GM19099 (cell line): Measurements from ENCODE around the gene ESPL1.

ENCODE experiments used
- POLR2A ChIP-seq: IDR thresholded peaks from 3 replicates; pipeline ENCODE4 v1.6.1; 2011; ENCODE audit warnings: low read depth; ENCODE audit not compliant: insufficient read length; ENCODE audit errors: extremely low read depth

Gene ESPL1

DNA sequence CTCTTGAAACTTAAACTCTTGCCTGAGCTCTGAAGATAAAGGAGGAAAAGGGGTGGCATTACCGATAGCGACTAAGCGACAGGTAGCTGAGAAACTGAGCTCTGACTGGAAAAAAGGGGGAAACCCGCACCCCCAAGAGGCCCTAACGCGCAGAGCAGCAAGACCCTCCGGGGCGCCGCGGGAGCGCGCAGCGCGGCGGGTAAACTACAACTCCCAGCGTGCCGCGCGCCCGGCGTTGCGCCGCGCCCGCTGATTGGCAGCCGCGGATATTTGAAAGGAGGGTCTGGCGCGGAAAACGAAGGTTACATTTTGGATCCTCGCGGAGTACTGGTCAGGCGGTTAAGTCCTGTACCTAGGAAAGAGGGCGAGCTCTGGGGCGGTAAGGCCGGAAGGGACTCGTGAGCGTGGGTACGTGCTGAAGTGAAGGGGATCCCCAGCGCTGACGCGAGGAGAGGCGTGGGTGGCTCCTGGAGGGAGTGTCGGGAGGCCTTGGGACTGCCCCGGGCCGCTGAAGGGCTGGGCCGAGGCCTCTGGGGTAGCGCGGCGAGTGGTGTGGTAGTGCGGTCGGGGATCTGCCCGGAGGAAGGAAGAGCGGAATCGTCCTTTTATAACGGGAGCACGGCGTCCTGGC, at the start of gene ESPL1:
TSS of gene ESPL1 (plus strand) at position 301 of the 631 bp plus-strand sequence. CDS start 468 bp downstream, outside the sequence.
- TF ChIP-seq POLR2A, result peak; percentile 56

DNA sequence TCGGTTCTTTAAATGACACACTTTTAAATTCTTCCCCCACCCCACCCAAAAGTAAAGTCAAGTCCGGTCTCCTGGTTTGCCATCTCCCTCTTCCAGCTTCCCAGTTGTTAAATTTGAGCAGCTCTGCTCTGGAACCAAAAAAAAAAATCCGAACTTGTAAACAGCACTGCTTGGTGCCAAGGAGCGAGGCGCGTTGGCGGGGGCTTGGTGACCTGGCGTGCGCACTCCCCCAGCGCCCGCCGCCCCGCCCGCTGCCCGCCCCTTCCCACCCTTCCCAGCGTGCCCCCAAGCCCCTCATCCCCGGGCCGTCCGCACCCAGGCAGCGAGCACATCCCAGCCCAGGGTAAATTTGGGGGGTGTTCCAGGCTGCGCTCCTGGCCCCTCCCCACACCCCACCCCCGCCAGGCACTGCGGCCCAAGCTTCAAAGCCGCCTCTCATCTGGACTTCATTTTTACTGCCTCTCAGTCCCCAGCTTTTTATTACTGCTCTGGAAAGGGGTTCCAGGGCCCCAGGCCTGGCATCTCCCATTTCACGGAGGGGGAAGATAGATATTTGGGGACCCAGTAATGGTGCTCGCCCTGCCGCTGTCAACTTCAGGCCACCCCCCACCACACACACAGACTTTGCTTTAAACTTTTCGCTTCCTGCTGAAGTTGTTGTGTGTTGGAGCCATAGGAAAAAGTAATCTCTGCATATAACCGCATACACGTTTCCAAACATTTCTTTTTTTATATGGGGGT, 49.4 kb upstream of the ESPL1 start:
- no peak for TF ChIP-seq POLR2A

DNA sequence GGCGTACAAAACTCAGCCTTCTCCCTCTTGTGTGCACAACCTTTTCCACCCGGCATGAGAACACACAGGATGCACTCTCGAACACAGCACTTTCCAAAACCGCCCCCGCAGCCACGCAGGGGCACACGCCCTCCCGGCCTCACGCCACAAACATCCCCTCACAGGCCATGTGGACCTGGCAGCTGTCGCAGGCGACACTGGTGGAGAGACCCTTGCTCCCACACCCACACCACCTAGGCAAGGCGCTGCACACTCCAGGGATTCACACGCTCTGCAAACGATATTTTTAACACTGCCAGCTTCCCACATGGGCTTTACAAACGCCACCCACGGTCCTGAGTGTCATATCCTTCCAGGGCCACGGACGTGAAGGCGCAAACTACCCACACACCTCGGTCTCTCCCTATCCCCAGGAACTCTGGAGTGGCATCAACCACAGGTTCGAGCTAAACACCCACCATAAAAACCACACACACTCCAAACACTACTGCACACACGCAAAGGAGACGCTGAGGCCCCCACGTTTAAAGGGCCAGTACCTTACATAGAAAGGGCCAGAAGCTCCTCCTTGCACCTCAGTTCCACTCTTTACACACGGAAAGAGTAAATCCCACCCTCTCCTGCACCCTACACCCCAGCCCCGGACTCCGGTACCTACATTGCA, 48.7 kb upstream of the ESPL1 start:
- no peak for TF ChIP-seq POLR2A

DNA sequence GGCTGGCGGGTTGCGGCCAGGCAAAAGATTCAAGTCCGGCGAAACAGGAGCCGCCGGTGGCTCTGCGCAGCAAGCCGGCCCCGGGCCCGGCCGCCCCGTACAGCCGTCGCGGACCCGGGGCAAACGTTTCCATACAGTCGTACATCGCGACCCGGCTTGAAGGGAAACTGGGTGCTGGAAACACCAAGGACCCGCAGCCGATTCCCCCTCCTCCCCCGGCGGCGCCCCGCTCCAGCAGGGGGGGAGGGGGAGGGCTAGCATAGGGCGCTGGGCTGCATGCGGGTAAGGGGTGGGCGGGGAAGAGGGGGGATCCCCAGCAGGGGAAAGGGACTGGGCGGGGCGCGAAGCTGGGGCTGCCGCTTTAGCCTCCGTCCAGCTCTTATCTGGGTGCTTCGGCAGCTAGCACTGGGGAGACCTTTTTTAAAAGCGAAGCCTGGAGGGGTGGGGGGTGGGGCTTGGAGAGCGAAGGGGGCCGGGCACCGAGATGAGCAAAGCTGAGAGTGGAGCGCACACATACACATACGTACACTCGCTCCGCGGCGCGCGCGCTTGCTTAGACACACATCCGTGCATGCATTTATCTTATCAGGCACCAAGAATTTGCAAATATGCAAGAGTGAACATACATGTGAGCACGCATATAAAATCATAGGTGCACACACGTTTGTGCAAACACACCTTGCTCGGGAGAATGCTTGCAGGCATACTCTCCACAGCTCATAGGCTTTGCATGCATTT, 48.0 kb upstream of the ESPL1 start:
- TF ChIP-seq POLR2A, result no peak

DNA sequence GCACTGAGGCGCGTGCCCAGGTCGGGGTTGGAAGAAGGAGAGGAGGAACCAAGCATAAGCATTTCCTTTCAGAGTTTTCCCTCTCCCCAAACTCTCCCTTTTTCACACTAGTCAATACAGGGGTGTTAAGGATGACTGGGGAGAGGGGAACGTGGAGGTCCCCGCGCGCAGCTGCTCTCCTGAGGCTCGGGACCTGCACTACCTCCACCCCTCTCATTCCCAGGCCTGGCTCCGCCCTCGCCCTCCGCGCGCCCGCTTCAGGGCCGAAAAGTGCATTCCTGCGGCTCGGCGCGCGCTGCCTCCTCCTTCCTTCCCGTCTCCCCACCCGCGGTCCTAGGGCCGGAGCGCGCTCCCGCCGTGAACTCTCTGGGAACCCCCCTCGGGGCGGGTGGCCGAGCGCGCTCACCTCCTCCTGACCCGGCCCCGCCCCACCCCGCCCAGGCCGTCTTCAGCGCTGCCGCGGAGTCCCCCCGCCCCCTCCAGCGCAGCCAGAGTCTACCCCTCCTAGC, 47.4 kb upstream of the ESPL1 start:
- no peak for TF ChIP-seq POLR2A

DNA sequence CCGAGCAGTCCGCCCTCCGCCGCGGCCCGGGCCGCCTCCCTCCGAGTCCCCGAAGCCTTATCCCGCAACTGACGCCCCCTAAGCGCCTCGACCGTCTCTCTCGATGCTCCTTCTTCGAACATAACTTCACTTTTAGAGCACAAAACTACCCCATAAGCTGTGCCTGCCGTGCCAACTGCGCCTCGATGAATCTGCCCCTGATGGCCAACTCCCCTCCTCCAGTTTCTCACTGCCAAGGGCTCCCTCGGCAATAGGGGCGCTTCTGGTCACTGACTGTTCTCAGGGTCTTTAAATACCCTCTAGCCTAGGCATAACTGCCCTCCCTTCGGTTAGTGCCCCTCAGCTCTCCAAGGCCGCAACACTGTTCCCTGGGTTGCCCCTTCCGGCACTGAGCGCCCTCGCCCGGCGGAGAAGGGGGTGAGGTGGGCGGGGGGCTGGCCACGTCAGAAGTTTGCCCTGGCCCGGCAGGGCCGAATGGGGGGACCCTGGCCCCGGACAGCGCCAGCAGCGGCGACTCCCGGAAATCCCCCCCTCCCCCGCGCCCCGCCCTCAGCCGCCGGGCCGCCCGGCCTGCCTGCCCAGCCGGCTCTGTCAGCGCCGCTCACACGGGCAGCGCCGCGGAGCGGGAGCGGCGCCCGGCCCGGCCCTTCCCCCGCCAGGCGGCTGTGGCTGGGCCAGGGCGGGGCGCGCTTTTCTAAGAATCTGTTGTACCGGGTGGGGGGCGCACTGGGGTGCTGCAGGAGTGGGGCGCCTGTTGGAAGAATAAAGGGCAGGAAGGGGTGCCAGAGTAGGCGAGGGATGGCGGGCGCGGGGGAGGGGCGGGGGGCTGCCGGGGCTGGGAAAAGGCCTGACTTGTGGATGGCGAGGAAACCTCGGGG, 46.7 kb upstream of the ESPL1 start:
- TF ChIP-seq POLR2A, result peak; percentile 51

DNA sequence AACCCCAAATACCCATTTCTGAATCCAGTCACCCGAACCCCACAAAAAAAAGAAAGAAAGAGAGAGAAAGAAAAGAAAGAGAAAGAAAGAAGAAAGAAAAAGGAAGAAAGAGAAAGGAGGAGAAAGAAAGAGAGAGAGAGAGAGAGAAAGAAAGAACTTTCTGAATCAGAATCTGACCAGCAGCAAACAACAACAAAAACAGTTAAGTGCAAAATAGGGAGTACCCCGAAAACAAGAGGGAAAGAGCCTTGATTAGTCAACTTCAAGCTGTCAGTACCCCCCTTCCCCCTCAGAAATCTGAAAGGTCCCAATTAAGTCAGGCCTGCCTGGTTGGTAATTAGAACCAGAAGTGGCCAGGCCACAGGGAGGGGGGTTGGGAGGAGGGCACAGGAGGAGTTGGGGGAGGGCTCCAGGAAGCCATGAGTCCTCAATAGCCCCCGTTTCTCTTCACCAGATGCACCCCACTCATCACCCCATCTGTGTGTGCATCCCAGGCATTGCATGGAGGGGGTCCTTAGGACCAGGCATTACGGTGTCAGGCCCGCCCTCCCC, 45.9 kb upstream of the ESPL1 start:
- no peak for TF ChIP-seq POLR2A

DNA sequence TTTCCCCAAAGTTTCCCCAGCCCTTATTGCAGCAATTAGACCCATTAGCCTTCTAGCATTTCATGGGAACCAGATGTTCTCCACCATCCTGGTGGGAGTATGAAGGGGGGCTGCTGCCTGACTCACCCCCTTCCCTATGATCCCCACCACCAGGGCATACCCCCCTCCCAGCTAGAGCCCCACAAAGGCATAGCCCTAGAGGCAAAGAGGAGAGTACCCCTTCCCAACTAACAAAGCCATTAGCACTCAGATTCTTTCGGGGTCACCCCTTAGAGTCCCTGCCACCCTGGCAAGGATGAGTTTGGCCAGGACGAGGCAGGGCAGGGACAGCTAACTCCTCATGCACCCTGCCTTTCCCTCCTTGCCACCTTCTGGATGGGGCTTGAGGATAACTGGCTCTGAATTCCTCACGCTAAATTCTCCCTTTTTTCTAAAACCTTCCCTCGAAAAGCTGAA, 45.3 kb upstream of the ESPL1 start:
- no peak for TF ChIP-seq POLR2A

DNA sequence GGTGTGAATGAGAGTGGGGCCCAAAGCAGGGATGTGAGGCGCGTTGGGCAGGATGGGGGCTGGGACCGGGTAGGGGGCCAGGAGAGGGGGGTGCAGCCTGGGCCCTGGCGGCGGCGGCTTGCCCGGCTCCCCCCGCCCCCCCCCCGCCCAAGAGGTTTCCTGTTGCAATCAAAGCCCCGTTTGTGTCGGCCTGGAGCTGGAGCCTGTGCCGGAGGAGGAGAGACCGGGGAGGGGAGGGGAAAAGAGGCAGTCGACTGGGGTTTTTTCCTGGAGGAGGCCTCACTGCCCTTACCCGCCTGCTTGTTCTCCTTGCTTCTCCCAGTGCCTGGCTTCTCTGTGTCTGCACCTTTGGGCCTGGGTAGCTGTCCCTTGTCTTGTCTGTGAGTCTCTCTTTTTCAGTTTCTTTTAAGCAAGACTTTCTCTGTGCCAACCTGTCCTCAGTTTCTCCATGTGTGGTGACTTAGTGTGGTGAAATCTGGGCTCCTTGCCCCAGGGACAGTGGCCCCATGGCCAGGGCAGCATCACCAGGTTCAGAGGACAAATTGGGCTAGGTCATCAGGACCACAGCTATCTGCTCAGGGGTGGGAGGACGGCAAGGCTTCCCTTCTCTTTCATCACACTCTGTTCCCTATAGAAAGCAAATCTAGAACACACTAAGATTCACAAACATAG, 44.6 kb upstream of the ESPL1 start:
- TF ChIP-seq POLR2A, result no peak

DNA sequence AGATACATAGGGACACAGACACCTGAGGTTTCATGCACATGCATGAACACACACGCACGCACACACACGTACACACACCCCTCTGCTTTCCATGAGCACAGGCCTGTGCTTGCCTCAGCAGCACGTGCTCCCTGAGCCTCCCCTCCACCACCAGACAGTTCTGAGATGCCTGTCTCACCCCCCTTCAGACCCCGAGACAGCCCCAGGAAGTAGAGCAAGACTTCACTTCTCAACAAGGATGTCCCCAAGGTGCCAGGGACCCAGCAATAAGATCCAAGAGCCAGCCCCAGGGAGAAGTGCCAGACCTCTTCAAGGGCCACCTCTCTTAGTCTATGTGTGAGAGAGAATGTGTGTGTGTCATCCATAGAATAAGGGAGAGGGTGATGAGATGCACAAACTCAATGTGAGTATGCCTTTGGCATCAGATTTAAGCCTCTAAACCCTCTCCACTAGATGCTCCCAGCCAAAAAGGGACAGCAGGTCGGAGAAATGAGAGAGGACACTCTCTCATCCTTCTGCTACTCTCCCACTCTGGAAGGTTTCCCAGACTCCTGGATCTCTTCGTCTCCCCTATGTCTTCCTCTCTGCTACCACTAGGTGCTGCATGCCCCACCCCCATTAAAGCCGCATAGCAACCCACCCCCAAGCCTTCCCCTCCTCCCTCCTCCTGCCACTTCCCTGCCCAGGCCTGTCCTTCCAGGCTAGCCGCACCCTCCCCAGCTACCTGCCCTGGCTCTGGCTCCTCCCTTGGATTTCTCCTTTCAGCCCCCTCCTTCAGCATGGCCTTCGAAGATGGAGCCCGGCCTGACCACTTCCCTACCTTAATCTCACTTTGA, 43.8 kb upstream of the ESPL1 start:
- TF ChIP-seq POLR2A, result no peak

DNA sequence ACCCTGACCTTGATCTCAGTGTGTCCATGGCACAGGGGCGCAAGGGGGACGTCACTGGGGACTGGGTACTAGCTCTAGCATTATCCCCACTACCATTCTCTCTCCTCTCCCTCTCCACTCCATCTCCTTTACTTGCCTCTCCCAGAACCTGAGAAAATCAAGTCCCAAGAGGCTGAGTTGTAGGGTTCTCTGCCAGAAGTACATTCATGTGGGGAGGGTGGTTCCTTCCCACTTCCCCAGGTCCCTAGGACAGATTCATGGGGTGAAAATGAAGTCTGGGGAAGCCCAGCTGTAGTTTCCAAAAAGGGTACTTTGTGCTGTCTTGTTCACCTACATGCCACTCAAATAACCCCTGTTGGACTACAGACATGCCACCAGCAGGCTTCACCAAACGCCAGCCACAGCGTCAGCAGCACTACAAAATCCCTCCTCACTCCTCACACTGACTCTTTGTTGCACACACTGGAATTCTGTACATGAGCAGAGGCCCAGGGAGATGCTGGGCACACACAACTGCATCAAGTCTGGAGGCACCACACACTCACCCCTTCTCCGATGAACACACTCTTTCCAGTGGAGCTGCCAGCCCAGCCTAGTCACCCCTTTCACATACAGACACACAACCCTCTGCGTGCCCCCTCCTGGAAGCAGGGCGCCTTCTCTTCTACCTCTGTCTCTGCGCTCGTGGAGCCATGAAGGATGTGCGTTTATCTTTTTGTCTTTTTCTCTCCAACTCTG, 43.0 kb upstream of the ESPL1 start:
- no peak for TF ChIP-seq POLR2A
